Endothelial cell of umbilical vein (primary cell): ENCODE data around the gene CFAP20DC. TPM values are rescaled to one million over a fixed set of nuclear protein-coding genes. Genes with fewer than 3 reads are reported as not detected.
A peak's percentile ranks its signal among the peaks of the same experiment; 100 is the strongest.

ENCODE experiments used
- BruUV-seq: library from RNA; stranded (reverse); fragments of 400-500 nt; replicated peaks from 2 replicates; lab custom pipeline; 2021; lab: Mats Ljungman, UMichigan
- CTCF ChIA-PET: fragments of 300-600, 350-600 bp; sonication (Branson Sonifier 250); formaldehyde crosslinking; loops from one replicate; lab custom pipeline; 2021; ENCODE audit warnings: antibody characterized with exemption, inconsistent platforms; lab: Charles Lee
- POLR2A ChIA-PET: fragments of 300-600, 350-600 bp; sonication (Branson Sonifier 250); formaldehyde crosslinking; loops from one replicate; lab custom pipeline; 2021; ENCODE audit warnings: antibody characterized with exemption, inconsistent platforms; lab: Charles Lee
- DNase-seq: peaks from one replicate; pipeline ENCODE4 v3.0.0-alpha.2; 2011; ENCODE audit warnings: low read depth, low spot score
- FAIRE-seq: peaks from 2 replicates; lab custom pipeline; 2011; peaks lifted over from hg19 to GRCh38; lab: Jason Lieb, UNC
- H2AFZ ChIP-seq: 2 replicates; pipeline ENCODE4 v1.6.0; 2012; ENCODE audit warnings: low read depth, low read length, control low read depth, inconsistent platforms
- H3K27ac ChIP-seq: 2 replicates; pipeline ENCODE4 v1.5.1; 2011; ENCODE audit warnings: low read depth, mild to moderate bottlenecking, control low read depth, low read length, moderate library complexity; ENCODE audit not compliant: insufficient read depth
- H3K27me3 ChIP-seq, 2 experiments: 2 replicates each; pipeline versions ENCODE4 v1.6.0 to v1.6.1; 2011; ENCODE audit warnings: low read length in 2 of 2, mixed read lengths in 1 of 2; ENCODE audit not compliant: control insufficient read depth in 2 of 2, insufficient read depth in 2 of 2
- H3K36me3 ChIP-seq, 2 experiments: 2 replicates in 1 of 2; 3 replicates in 1 of 2; pipeline ENCODE4 v1.5.1; 2011; ENCODE audit warnings: low read length in 2 of 2, mild to moderate bottlenecking in 1 of 2, moderate library complexity in 1 of 2; ENCODE audit not compliant: control insufficient read depth in 2 of 2, insufficient read depth in 2 of 2; ENCODE audit errors: extremely low read depth in 1 of 2
- H3K4me1 ChIP-seq: 3 replicates; pipeline ENCODE4 v1.5.1; 2011; ENCODE audit warnings: mild to moderate bottlenecking, low read length; ENCODE audit not compliant: control insufficient read depth, insufficient read depth; ENCODE audit errors: extremely low read depth
- H3K4me2 ChIP-seq: 2 replicates; pipeline ENCODE4 v1.6.1; 2011; ENCODE audit warnings: low read length, control low read depth, mixed read lengths; ENCODE audit not compliant: insufficient read depth
- H3K4me3 ChIP-seq, 3 experiments: fragments of 200-600 bp in 1 of 3; sonication (generic), shearing (Covaris generic) in 1 of 3; replicated peaks in 1 of 3; 2 replicates each; pipeline ENCODE4 v1.5.1; 2011 to 2016; ENCODE audit warnings: control low read depth in 3 of 3, low read length in 3 of 3, mild to moderate bottlenecking in 2 of 3, inconsistent platforms in 1 of 3, low read depth in 1 of 3, moderate library complexity in 1 of 3; ENCODE audit not compliant: insufficient read depth in 1 of 3
- H3K79me2 ChIP-seq: 2 replicates; pipeline ENCODE4 v1.6.0; 2012; ENCODE audit warnings: low read length, inconsistent platforms; ENCODE audit not compliant: control insufficient read depth, insufficient read depth
- H3K9ac ChIP-seq: replicated peaks from 2 replicates; pipeline ENCODE3; 2011; ENCODE audit warnings: low read length, control low read depth; ENCODE audit not compliant: insufficient read depth; ENCODE audit errors: extremely low read depth
- H3K9me1 ChIP-seq: replicated peaks from 3 replicates; pipeline ENCODE4 v1.6.0; 2011; ENCODE audit warnings: mild to moderate bottlenecking, low read length; ENCODE audit not compliant: control insufficient read depth, insufficient read depth; ENCODE audit errors: extremely low read depth
- H3K9me3 ChIP-seq: replicated peaks from 2 replicates; pipeline ENCODE4 v1.5.1; 2012; ENCODE audit warnings: low read length, inconsistent platforms; ENCODE audit not compliant: control insufficient read depth, insufficient read depth
- H4K20me1 ChIP-seq: replicated peaks from 2 replicates; pipeline ENCODE3; 2011; ENCODE audit warnings: mild to moderate bottlenecking, low read length; ENCODE audit not compliant: control insufficient read depth, insufficient read depth; ENCODE audit errors: extremely low read depth
- EZH2 ChIP-seq: IDR thresholded peaks from 2 replicates; pipeline ENCODE4 v1.6.1; 2012; ENCODE audit warnings: borderline replicate concordance, low read depth, mild to moderate bottlenecking, moderate library complexity, low read length, inconsistent platforms; ENCODE audit not compliant: severe bottlenecking
- FOS ChIP-seq: IDR thresholded peaks from 2 replicates; pipeline ENCODE4 v1.6.1; 2011; ENCODE audit warnings: mild to moderate bottlenecking, low read length, moderate library complexity, borderline replicate concordance; ENCODE audit not compliant: insufficient read depth
- GATA2 ChIP-seq: IDR thresholded peaks from 2 replicates; pipeline ENCODE4 v1.7.0; 2011; ENCODE audit warnings: low read depth, mild to moderate bottlenecking, moderate library complexity, mixed read lengths, low read length; ENCODE audit not compliant: insufficient read length, insufficient read depth
- JUN ChIP-seq: IDR thresholded peaks from 2 replicates; pipeline ENCODE4 v1.6.1; 2011; ENCODE audit warnings: borderline replicate concordance, low read depth; ENCODE audit not compliant: insufficient read length, insufficient read depth
- MYC ChIP-seq: IDR thresholded peaks from one replicate; pipeline ENCODE4 v1.6.1; 2011; ENCODE audit warnings: mild to moderate bottlenecking, low read depth, low read length
- POLR2A ChIP-seq: IDR thresholded peaks from 2 replicates; pipeline ENCODE4 v1.6.1; 2012; ENCODE audit warnings: low read depth, mild to moderate bottlenecking, control low read depth, low read length
- POLR2AphosphoS5 ChIP-seq: IDR thresholded peaks from 2 replicates; pipeline ENCODE4 v1.6.1; 2012; ENCODE audit warnings: low read depth, mild to moderate bottlenecking, control low read depth, low read length, moderate library complexity; ENCODE audit not compliant: insufficient read depth
- dilution Hi-C: fragments of 300-500 bp; cut with MboI; formaldehyde crosslinking; loops from one replicate; pipeline ENCODE4 v1.15.0; 2019; ENCODE audit warnings: low sequenced_read_pairs; ENCODE audit not compliant: extremely low pct_ligation_motif_present
- intact Hi-C: fragments of 100-400 bp; cut with micrococcal nuclease; formaldehyde crosslinking; loops from one replicate; pipeline ENCODE4 v1.10.0; 2022
- polyA plus RNA-seq, 4 experiments: library from polyadenylated mRNA; depleted of rRNA in 3 of 4; stranded (reverse) in 3 of 4; unstranded in 1 of 4; fragments of >200 nt; gene quantifications; 2 replicates each; pipeline versions ENCODE4 v1.2.1 to v1.2.3, GENCODE V29; 2011 to 2012; ENCODE audit warnings: missing spikeins in 1 of 4
- total RNA-seq: library from RNA; stranded (reverse); gene quantifications from 2 replicates; pipeline ENCODE4 v1.2.3, GENCODE V29; 2021
- TF ChIP-seq, protein P1 (sequence below), 2 donors: IDR thresholded peaks; 1 replicate in 1 of 2; 2 replicates in 1 of 2; pipeline ENCODE4 v1.5.1; 2011; ENCODE audit warnings: low read length in 2 of 2, mild to moderate bottlenecking in 2 of 2, moderate library complexity in 2 of 2, control low read depth in 1 of 2, inconsistent platforms in 1 of 2, low read depth in 1 of 2; ENCODE audit not compliant: insufficient read depth in 1 of 2; ENCODE audit errors: extremely low read depth in 1 of 2
- TF ChIP-seq, protein P2 (sequence below): IDR thresholded peaks from 2 replicates; pipeline ENCODE4 v1.6.1; 2011; ENCODE audit not compliant: insufficient read depth, insufficient read length

CFAP20DC gene
- total and polyA plus RNA-seq, 2 donors (not counting 3 experiments of a cell fraction or from before 2014, with no cell fraction given), result 0.92 to 2.1 TPM

DNA sequence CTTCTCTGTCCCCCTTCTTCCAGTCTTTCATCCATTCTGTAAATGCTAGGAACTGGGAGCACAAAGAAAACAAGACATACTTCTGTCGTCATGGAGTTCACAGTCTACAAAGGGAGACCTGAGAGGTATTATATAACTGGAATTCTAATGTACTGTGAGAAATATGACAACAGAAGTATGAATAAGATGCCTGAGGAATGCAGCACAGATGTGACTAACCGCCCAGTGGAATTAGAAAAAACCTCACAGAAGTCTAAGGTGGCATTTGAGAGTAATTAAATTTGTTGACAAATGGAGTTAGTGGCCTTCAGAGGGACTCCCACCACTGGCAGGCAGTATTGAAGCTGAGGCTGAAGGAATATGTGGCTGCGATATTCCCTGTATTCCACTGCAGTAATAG lies 214.7 kb downstream of the CFAP20DC start:
- no peak overlapping the region for H2AFZ ChIP-seq
- FAIRE-seq (peak; percentile 42), DNase-seq (no peak)
- no peak overlapping the region for H3K27ac ChIP-seq
- H3K36me3 ChIP-seq, result no peaks in the 10 kb centered on the region
- peaks cover 16% of the 10 kb centered on the region for H3K4me1 ChIP-seq
- no peaks in the 10 kb centered on the region for H3K27me3 ChIP-seq
- no peaks in the 10 kb centered on the region for H4K20me1 ChIP-seq
- TF ChIP-seq FOS (peak; percentile 10), GATA2 (no peak), MYC (no peak), EZH2 (no peak)
- ChIA-PET CTCF (no interaction called here), POLR2A (no interaction called here)
- H3K9me3 ChIP-seq, result no peaks in the 10 kb centered on the region
- dilution Hi-C loops (no loop called here), intact Hi-C loops (no loop called here)
- no peak overlapping the region for H3K4me2 ChIP-seq
- no peak overlapping the region for H3K4me3 ChIP-seq
- H3K9ac ChIP-seq, result no peak overlapping the region
- H3K79me2 ChIP-seq, result no peaks in the 10 kb centered on the region
- no peaks in the 10 kb centered on the region for H3K9me1 ChIP-seq
- BruUV-seq, result no TSS peak

DNA sequence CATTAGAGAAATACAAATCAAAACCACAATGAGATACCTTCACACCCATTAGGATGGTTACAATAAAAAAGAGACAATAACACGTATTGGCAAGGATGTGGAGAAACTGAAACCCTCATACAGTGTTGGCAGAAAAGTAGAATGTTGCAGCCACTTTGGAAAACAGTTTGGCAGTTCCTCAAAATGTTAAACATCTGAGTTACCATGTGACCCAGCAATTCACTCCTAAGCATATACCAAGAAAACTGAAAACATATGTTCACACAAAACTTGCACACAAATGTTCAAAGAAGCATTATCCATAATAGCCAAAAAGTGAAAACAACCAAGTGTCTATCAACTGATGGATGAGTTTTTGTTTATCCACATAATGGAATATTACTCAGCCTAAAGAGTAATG lies 216.3 kb downstream of the CFAP20DC start:
- TF ChIP-seq EZH2, result no peak
- no peak for TF ChIP-seq JUN
- no peak for TF ChIP-seq FOS
- no peak for TF ChIP-seq MYC
- TF ChIP-seq, protein P1, sequence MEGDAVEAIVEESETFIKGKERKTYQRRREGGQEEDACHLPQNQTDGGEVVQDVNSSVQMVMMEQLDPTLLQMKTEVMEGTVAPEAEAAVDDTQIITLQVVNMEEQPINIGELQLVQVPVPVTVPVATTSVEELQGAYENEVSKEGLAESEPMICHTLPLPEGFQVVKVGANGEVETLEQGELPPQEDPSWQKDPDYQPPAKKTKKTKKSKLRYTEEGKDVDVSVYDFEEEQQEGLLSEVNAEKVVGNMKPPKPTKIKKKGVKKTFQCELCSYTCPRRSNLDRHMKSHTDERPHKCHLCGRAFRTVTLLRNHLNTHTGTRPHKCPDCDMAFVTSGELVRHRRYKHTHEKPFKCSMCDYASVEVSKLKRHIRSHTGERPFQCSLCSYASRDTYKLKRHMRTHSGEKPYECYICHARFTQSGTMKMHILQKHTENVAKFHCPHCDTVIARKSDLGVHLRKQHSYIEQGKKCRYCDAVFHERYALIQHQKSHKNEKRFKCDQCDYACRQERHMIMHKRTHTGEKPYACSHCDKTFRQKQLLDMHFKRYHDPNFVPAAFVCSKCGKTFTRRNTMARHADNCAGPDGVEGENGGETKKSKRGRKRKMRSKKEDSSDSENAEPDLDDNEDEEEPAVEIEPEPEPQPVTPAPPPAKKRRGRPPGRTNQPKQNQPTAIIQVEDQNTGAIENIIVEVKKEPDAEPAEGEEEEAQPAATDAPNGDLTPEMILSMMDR (IDR thresholded peaks at IDR 0.05; ENCODE audit: extremely low read depth in 1 of 2, insufficient read depth in 1 of 2, low read depth in 1 of 2, low read length in 2 of 2), result no peak
- no peak for TF ChIP-seq GATA2
- no peak for TF ChIP-seq POLR2A
- no peak for TF ChIP-seq POLR2AphosphoS5
- TF ChIP-seq, protein P2, sequence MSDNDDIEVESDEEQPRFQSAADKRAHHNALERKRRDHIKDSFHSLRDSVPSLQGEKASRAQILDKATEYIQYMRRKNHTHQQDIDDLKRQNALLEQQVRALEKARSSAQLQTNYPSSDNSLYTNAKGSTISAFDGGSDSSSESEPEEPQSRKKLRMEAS, result no peak
- BruUV-seq, result no TSS peak
- peak; percentile 35 for FAIRE-seq
- no peak for DNase-seq
- ChIA-PET POLR2A (no interaction called here), CTCF (interaction anchor here (1.2 to 1.3 kb wide), 3 partner anchors 9 to 219 kb away, joined by 3 to 9 read pairs (median 7); no protein-coding TSS in a partner anchor)
- Histone ChIP-seq H3K27ac (peak overlapping the region; percentile 36), H3K27me3 (no peaks in the 10 kb centered on the region), H3K4me1 (peaks cover 16% of the 10 kb centered on the region), H2AFZ (peak overlapping the region; percentile 57), H3K79me2 (no peaks in the 10 kb centered on the region), H3K4me2 (peak overlapping the region; percentile 21), H3K9me3 (no peaks in the 10 kb centered on the region), H3K36me3 (no peaks in the 10 kb centered on the region), H3K4me3 (no peak overlapping the region), H4K20me1 (no peaks in the 10 kb centered on the region), H3K9ac (no peak overlapping the region), H3K9me1 (no peaks in the 10 kb centered on the region)
- intact Hi-C loops, result loop anchor here (5.0 kb wide), 1 partner anchor 39 kb away; no protein-coding TSS in a partner anchor
- dilution Hi-C loops, result no loop called here
